Measurements from ENCODE around the gene CROCC2.

Gene CROCC2

DNA sequence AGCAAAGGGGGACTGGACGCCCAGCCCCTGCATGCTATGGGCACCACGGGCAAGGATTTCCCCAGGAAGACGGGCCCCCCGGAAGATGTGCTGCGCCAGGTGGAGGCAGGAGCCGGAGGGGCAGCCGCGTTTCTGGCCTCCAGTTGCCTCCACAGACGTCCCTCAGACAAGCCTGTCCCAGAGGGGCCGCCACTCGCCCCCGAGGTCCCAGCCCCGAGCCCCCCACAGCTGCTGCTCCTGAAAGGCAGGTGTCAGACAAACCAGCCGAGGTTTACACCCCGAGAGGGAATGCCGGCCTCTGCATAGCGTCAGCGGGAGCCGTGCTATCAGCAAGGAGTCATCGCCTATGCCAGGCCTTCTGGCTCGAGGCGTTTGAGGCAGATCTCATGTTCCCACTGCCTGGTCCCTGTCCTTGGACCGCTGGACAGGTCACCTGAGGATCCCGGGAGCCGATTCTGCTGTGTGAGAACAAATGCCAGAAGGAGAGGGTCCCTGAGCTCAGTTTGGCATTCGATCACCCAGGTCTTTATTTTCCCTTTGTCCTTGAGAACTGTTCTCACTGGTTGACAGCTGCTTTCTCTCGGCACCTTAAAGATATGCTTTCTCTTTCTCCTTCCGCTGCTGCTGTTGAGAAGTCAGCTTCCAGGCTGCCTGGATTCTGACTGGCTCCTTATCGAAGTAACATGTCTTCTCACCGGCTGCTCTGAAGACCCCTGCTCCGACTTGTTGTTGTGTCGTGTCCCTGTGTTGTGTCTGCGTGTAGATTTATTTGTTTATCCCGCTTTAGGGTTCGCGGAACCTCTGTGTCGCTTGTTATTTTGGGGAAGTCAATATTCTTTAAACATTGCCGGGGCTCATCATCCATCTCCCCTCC lies 20.6 kb downstream of the CROCC2 start:
- no peak for FAIRE-seq
- DNase-seq (ENCODE audit: insufficient read length, low spot score), result no peak
- TF ChIP-seq CTCF (IDR thresholded peaks at IDR 0.05; ENCODE audit: insufficient read depth, missing control alignments), result no peak

DNA sequence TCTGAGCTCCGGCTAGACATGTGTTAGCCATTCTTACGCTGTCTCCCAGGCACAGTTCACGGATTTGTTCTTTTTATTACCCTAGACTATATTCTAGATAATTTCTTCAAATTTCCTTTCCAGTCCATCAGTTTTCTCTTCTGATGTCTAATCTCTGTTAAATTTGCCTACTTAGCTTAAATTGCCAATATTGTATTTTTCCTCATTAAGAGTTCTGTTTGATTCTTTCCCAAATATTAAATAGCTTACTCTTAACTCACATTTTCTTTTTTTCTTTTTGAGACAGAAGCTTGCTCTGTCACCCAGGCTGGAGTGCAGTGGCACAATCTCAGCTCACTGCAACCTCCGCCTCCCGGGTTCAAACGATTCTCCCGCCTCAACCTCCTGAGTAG lies 21.2 kb downstream of the CROCC2 start:
- no peak for FAIRE-seq
- no peak for TF ChIP-seq CTCF (IDR thresholded peaks at IDR 0.05; ENCODE audit: insufficient read depth, missing control alignments)

DNA sequence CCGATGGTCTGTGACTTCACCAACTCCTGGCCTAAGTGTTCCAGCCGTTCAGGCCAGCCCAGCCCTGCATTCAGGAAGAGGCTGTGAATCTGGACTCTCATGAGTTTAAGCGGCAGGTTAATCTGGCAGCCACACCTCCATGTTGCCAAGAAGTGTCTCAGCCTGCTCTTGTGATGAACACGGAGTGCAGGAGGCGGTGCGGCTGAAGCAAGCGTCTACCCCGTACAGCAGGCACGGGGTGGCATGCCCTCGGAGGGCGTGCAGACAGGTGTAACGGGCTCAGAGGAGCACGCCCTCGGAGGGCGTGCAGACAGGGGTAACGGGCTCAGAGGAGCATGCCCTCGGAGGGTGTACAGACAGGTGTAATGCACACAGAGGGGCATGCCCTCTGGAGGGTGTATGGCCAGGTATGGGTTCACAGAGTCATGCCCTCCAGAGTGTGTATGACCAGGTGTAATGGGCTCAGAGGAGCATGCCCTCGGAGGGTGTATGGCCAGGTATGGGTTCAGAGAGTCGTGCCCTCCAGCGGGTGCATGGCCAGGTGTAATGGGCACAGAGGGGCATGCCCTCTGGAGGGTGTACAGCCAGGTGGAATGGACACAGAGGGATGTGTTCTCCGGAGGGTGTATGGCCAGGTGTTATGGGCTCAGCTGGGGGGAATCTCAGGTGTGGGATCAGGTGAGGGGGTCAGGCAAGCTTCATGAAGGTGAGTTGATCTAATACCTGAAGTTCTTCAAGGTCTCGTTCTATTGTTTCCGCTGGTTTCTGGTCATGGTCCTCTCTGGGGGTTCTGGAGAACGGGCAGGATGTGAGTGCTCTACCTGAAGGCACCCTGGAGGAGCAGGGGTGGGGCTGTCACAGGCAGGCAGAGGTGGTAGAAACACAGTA lies 22.6 kb downstream of the CROCC2 start:
- DNase-seq (ENCODE audit: insufficient read length, low spot score), result no peak
- no peak for TF ChIP-seq CTCF (IDR thresholded peaks at IDR 0.05; ENCODE audit: insufficient read depth, missing control alignments)

More for the DNA sequence above, 21.2 kb downstream of the CROCC2 start:
- DNase-seq (ENCODE audit: insufficient read length, low spot score), result no peak

GRCh38 chr2:240929364-240930095 lies 23.4 kb downstream of the CROCC2 start:
- no peak for DNase-seq (ENCODE audit: insufficient read length, low spot score)

More for the DNA sequence above, 22.6 kb downstream of the CROCC2 start:
- FAIRE-seq, result no peak

DNA sequence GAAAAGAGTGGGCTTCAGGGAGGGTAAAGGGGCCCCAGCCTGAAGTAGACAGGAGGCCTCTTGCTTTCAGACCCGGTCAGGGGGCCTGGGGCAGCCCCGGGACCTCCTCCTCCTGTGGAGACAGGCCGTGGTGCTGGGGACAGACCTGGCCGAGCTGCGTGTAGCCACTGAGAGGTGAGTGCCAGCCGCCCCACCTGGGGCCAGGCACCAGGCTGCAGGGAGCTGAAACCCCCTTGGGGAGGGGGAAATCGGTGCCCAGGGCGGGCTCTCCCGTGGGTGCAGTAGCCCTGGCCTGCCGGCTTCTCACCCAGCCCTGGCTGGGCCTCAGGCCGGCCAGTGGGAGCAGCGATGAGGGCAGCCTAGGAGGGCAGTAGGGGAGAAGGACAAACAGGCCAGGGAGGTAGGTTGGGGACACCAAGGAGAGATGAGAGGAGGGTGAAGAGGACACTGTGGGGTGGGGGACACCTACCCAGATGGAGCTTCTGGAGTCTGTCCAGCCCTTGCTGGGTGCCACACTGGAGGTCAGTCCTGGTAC lies 24.0 kb downstream of the CROCC2 start:
- no peak for TF ChIP-seq CTCF (IDR thresholded peaks at IDR 0.05; ENCODE audit: insufficient read depth, missing control alignments)
- DNase-seq (ENCODE audit: insufficient read length, low spot score) (no peak), FAIRE-seq (no peak)

More at GRCh38 chr2:240929364-240930095, 23.4 kb downstream of the CROCC2 start:
- TF ChIP-seq CTCF (IDR thresholded peaks at IDR 0.05; ENCODE audit: insufficient read depth, missing control alignments), result no peak
- FAIRE-seq, result no peak

DNA sequence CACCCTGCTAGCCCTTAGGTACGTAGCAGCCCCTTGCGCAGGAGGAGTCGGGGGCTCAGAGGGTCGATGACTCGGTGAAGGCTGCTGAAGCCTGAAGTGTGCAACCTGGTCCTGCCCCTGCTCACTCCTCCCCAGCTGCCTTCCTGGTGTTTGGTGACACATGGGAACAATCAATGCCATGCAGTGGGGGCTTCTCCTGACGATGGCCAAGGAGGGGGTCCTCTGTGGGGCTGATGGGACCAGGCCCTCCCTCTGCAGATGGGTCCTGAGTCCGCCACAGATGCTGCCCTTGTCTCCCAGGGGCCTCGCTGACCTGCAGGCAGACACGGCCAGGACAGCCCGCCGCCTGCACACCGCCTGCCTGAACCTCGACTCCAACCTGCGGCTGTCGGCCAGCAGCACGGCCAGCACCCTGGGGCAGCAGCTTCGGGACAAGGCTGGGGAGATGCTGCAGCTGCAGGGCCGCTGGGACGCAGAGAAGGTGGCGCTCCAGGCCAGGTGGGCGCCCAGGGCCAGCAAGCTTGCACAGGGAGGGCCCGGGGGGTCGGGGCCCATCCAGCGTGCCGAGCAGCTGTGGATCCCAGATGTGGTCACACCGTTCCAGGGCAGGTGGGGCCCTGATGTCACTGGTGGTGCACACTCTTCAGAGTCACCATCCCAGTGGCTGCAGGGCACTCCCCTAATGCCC lies 24.6 kb downstream of the CROCC2 start:
- TF ChIP-seq CTCF (IDR thresholded peaks at IDR 0.05; ENCODE audit: insufficient read depth, missing control alignments), result no peak
- FAIRE-seq, result no peak

More for the DNA sequence above, 24.6 kb downstream of the CROCC2 start:
- no peak for DNase-seq (ENCODE audit: insufficient read length, low spot score)
